ENCODE data around the gene LARP4B.

GRCh38 chr10:876438-876837, 55.1 kb downstream of the LARP4B start:
- TF ChIP-seq REST (IDR thresholded peaks at IDR 0.05; ENCODE audit: borderline replicate concordance) (no peak), CTCF (IDR thresholded peaks at IDR 0.05; ENCODE audit: poor library complexity, severe bottlenecking) (no peak), RAD21 (conservative IDR thresholded peaks at IDR 0.05) (no peak), EP300 (conservative IDR thresholded peaks at IDR 0.05; ENCODE audit: poor library complexity, severe bottlenecking) (no peak), POLR2AphosphoS5 (IDR thresholded peaks at IDR 0.05) (no peak), TAF1 (IDR thresholded peaks at IDR 0.05; ENCODE audit: low read depth) (no peak)
